Trophoblast cell (in vitro differentiated cells and primary cell): ENCODE results near the gene LSM6.

Source experiments
- DNase-seq, 2 donors: peaks; one replicate each; pipeline ENCODE4 v3.0.0-alpha.2; 2016
- H2AFZ ChIP-seq: 2 replicates; pipeline ENCODE4 v1.6.1; 2013; ENCODE audit warnings: low read length, moderate library complexity, mild to moderate bottlenecking; ENCODE audit not compliant: insufficient read depth, poor library complexity
- H2AK5ac ChIP-seq: 2 replicates; pipeline ENCODE4 v1.6.1; 2013; ENCODE audit warnings: mild to moderate bottlenecking, low read length
- H2BK120ac ChIP-seq: 2 replicates; pipeline ENCODE4 v1.6.1; 2013; ENCODE audit warnings: low read length, mild to moderate bottlenecking, moderate library complexity; ENCODE audit not compliant: insufficient read depth, poor library complexity
- H2BK12ac ChIP-seq: 2 replicates; pipeline ENCODE4 v1.6.1; 2013; ENCODE audit warnings: mild to moderate bottlenecking, low read length, moderate library complexity
- H2BK5ac ChIP-seq: 2 replicates; pipeline ENCODE4 v1.6.1; 2013; ENCODE audit warnings: low read length, low read depth, moderate library complexity, mild to moderate bottlenecking; ENCODE audit not compliant: poor library complexity
- H3K14ac ChIP-seq: 2 replicates; pipeline ENCODE4 v1.6.1; 2013; ENCODE audit warnings: mild to moderate bottlenecking, low read length
- H3K18ac ChIP-seq: 2 replicates; pipeline ENCODE4 v1.6.1; 2013; ENCODE audit warnings: mild to moderate bottlenecking, low read length
- H3K23ac ChIP-seq: 2 replicates; pipeline ENCODE4 v1.6.1; 2013; ENCODE audit warnings: low read length
- H3K27ac ChIP-seq: 2 replicates; pipeline ENCODE4 v1.5.1; 2013; ENCODE audit warnings: low read depth, mild to moderate bottlenecking, inconsistent platforms, low read length, moderate library complexity
- H3K27me3 ChIP-seq: 2 replicates; pipeline ENCODE4 v1.6.1; 2013; ENCODE audit warnings: inconsistent platforms, mild to moderate bottlenecking, low read length, moderate library complexity; ENCODE audit not compliant: insufficient read depth
- H3K36me3 ChIP-seq, 2 experiments: 1 replicate in 1 of 2; 2 replicates in 1 of 2; pipeline ENCODE4 v1.6.1; 2013; ENCODE audit warnings: low read length in 2 of 2, mild to moderate bottlenecking in 2 of 2, moderate library complexity in 1 of 2; ENCODE audit not compliant: insufficient read depth in 2 of 2, control insufficient read depth in 1 of 2
- H3K4ac ChIP-seq: 2 replicates; pipeline ENCODE4 v1.6.1; 2013; ENCODE audit warnings: low read depth, mild to moderate bottlenecking, low read length, moderate library complexity
- H3K4me1 ChIP-seq, 2 experiments: 1 replicate in 1 of 2; 2 replicates in 1 of 2; pipeline ENCODE4 v1.6.1; 2013; ENCODE audit warnings: low read length in 2 of 2, mild to moderate bottlenecking in 2 of 2, moderate library complexity in 1 of 2; ENCODE audit not compliant: insufficient read depth in 2 of 2, control insufficient read depth in 1 of 2
- H3K4me2 ChIP-seq: 2 replicates; pipeline ENCODE4 v1.6.1; 2013; ENCODE audit warnings: inconsistent platforms, mild to moderate bottlenecking, low read length, moderate library complexity
- H3K4me3 ChIP-seq: 2 replicates; pipeline ENCODE4 v1.5.1; 2013; ENCODE audit warnings: mild to moderate bottlenecking, low read depth, low read length, inconsistent platforms
- H3K79me1 ChIP-seq: one replicate; pipeline ENCODE4 v1.6.1; 2013; ENCODE audit warnings: low read length
- H3K79me2 ChIP-seq: 2 replicates; pipeline ENCODE4 v1.6.1; 2013; ENCODE audit warnings: low read length, mild to moderate bottlenecking; ENCODE audit not compliant: control insufficient read depth, insufficient read depth, poor library complexity
- H3K9ac ChIP-seq: 2 replicates; pipeline ENCODE4 v1.6.1; 2013; ENCODE audit warnings: mild to moderate bottlenecking, low read length
- H3K9me3 ChIP-seq: 2 replicates; pipeline ENCODE4 v1.6.1; 2013; ENCODE audit warnings: low read depth, mild to moderate bottlenecking, control low read depth, inconsistent platforms, low read length; ENCODE audit not compliant: insufficient read depth
- H4K12ac ChIP-seq: 2 replicates; pipeline ENCODE4 v1.6.1; 2013; ENCODE audit warnings: low read depth, mild to moderate bottlenecking, low read length, moderate library complexity
- H4K8ac ChIP-seq: 2 replicates; pipeline ENCODE4 v1.6.1; 2013; ENCODE audit warnings: low read depth, mild to moderate bottlenecking, low read length, moderate library complexity
- H4K91ac ChIP-seq: one replicate; pipeline ENCODE4 v1.6.1; 2013; ENCODE audit warnings: low read depth, mild to moderate bottlenecking, low read length, moderate library complexity
- WGBS: extraction: QIAGEN DNeasy Blood & Tissue Kit; methylation state at CpG from one replicate; pipeline ENCODE4 v1.1.7; 2013; ENCODE audit warnings: missing lambda C conversion rate; ENCODE audit not compliant: insufficient read length, insufficient coverage; ENCODE audit errors: extremely low coverage; 5-methylcytosine and 5-hydroxymethylcytosine counted together

LSM6 gene

GRCh38 chr4:146210890-146211289 is 35.4 kb downstream of the LSM6 start:
- H3K9ac ChIP-seq = no peak overlapping the region
- H2AFZ ChIP-seq = no peak overlapping the region
- H4K91ac ChIP-seq = no peak overlapping the region
- H3K14ac ChIP-seq = no peak overlapping the region
- no peak overlapping the region for H3K4me3 ChIP-seq
- H3K23ac ChIP-seq = no peak overlapping the region
- H2BK5ac ChIP-seq = no peak overlapping the region
- DNase-seq = peak in 1 of 2 donors; percentile 3
- H4K8ac ChIP-seq = no peak overlapping the region
- no CpG with 5 or more reads among the region's 2 CpGs for WGBS
- no peak overlapping the region for H3K27ac ChIP-seq
- H2BK12ac ChIP-seq = no peak overlapping the region
- H3K79me1 ChIP-seq = peaks cover 2% of the 10 kb centered on the region
- H4K12ac ChIP-seq = no peak overlapping the region
- no peak overlapping the region for H2BK120ac ChIP-seq
- H3K27me3 ChIP-seq = no peaks in the 10 kb centered on the region
- no peaks in the 10 kb centered on the region for H3K79me2 ChIP-seq
- H3K4ac ChIP-seq = no peak overlapping the region
- H3K4me2 ChIP-seq = no peak overlapping the region
- no peak overlapping the region for H2AK5ac ChIP-seq
- H3K9me3 ChIP-seq = no peaks in the 10 kb centered on the region
- no peak overlapping the region for H3K18ac ChIP-seq
- no peaks in the 10 kb centered on the region for H3K36me3 ChIP-seq
- no peaks in the 10 kb centered on the region for H3K4me1 ChIP-seq

GRCh38 chr4:146211440-146211839 is 35.9 kb downstream of the LSM6 start:
- DNase-seq = no peak
- H3K27ac ChIP-seq = no peak overlapping the region
- no peak overlapping the region for H4K8ac ChIP-seq
- WGBS = no CpG with 5 or more reads among the region's 7 CpGs
- H2BK5ac ChIP-seq = no peak overlapping the region
- no peaks in the 10 kb centered on the region for H3K79me2 ChIP-seq
- H3K79me1 ChIP-seq = peaks cover 2% of the 10 kb centered on the region
- H4K12ac ChIP-seq = no peak overlapping the region
- no peak overlapping the region for H3K9ac ChIP-seq
- H3K18ac ChIP-seq = no peak overlapping the region
- no peak overlapping the region for H2AFZ ChIP-seq
- no peak overlapping the region for H3K4me2 ChIP-seq
- no peak overlapping the region for H2BK120ac ChIP-seq
- H3K23ac ChIP-seq = no peak overlapping the region
- no peaks in the 10 kb centered on the region for H3K36me3 ChIP-seq
- no peaks in the 10 kb centered on the region for H3K4me1 ChIP-seq
- no peak overlapping the region for H3K14ac ChIP-seq
- H3K27me3 ChIP-seq = no peaks in the 10 kb centered on the region
- no peaks in the 10 kb centered on the region for H3K9me3 ChIP-seq
- no peak overlapping the region for H3K4ac ChIP-seq
- no peak overlapping the region for H4K91ac ChIP-seq
- H3K4me3 ChIP-seq = no peak overlapping the region
- no peak overlapping the region for H2BK12ac ChIP-seq
- no peak overlapping the region for H2AK5ac ChIP-seq

GRCh38 chr4:146212781-146213180 is 37.3 kb downstream of the LSM6 start:
- Histone ChIP-seq H3K9me3 (no peaks in the 10 kb centered on the region), H4K12ac (no peak overlapping the region), H3K23ac (no peak overlapping the region), H4K91ac (no peak overlapping the region), H3K79me1 (peaks cover 2% of the 10 kb centered on the region), H3K4ac (no peak overlapping the region), H2AK5ac (no peak overlapping the region), H2BK12ac (no peak overlapping the region), H3K27ac (no peak overlapping the region), H3K4me3 (no peak overlapping the region), H3K9ac (no peak overlapping the region), H3K18ac (no peak overlapping the region), H2BK120ac (no peak overlapping the region), H3K36me3 (no peaks in the 10 kb centered on the region), H3K4me2 (no peak overlapping the region), H4K8ac (no peak overlapping the region), H2AFZ (no peak overlapping the region), H3K14ac (no peak overlapping the region), H3K27me3 (no peaks in the 10 kb centered on the region), H3K79me2 (no peaks in the 10 kb centered on the region), H3K4me1 (no peaks in the 10 kb centered on the region), H2BK5ac (no peak overlapping the region)
- DNase-seq = no peak
- WGBS = no CpG with 5 or more reads among the region's 9 CpGs

GRCh38 chr4:146214238-146214637 is 38.7 kb downstream of the LSM6 start, which contains the start of gene REELD1:
TSS of gene REELD1 (plus strand) at chr4:146214538. CDS start at chr4:146216953, 2,415 bp downstream.
- no CpG with 5 or more reads among the region's 5 CpGs for WGBS
- Histone ChIP-seq H3K36me3 (no peaks in the 10 kb centered on the region), H3K27ac (no peak within 1 kb of the TSS), H3K4me2 (no peak within 1 kb of the TSS), H4K8ac (no peak within 1 kb of the TSS), H3K4me1 (no peaks in the 10 kb centered on the region), H3K9ac (no peak within 1 kb of the TSS), H3K79me2 (no peaks in the 10 kb centered on the region), H2BK120ac (no peak within 1 kb of the TSS), H3K9me3 (no peaks in the 10 kb centered on the region), H3K79me1 (peaks cover 2% of the 10 kb centered on the region), H3K4me3 (no peak within 1 kb of the TSS), H3K18ac (no peak within 1 kb of the TSS), H3K27me3 (no peaks in the 10 kb centered on the region), H2AFZ (no peak within 1 kb of the TSS), H3K4ac (no peak within 1 kb of the TSS), H2AK5ac (no peak within 1 kb of the TSS), H3K23ac (no peak within 1 kb of the TSS), H4K91ac (no peak within 1 kb of the TSS), H2BK5ac (no peak within 1 kb of the TSS), H4K12ac (no peak within 1 kb of the TSS), H3K14ac (no peak within 1 kb of the TSS), H2BK12ac (no peak within 1 kb of the TSS)
- no peak for DNase-seq
